ENCODE data around the gene HOPX. TPM values are rescaled to one million over a fixed set of nuclear protein-coding genes. Genes with fewer than 3 reads are reported as not detected.

Gene HOPX
- total and polyA plus RNA-seq, 2 of the 4 experiments (the other 2 are of a cell fraction): 1.3 to 1.7 TPM

DNA sequence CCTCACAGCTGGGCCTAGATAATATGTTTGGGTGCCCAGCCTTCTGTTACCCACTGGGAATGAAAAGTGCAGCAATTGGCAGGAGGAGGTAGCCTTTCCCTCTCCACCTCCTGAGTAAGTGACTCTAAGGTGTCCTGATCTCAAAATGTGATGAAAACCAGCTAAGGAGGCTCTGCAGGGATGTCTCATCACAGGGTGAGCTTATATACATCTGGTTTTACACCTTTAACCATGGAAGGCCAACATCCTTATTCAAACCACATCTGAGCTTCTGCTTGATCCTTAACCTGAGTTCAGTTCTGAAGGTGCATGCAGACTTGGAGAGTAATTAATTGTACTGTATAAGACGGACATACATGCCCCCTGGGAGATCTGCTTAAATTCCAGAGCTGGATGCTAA, 53.7 kb downstream of the HOPX start:
- H3K27ac ChIP-seq (ENCODE audit: insufficient read depth, low read length): no peak overlapping the region
- WGBS, 2 experiments (ENCODE audit: extremely low coverage in 2 of 2, insufficient read length in 1 of 2): no CpG with 5 or more reads among the region's 1 CpG
- TF ChIP-seq POLR2A (IDR thresholded peaks at IDR 0.05; ENCODE audit: low read depth, low read length): no peak
- no peak for TF ChIP-seq RCOR1 (IDR thresholded peaks at IDR 0.05; ENCODE audit: insufficient replicate concordance, low read length)
- no peak for TF ChIP-seq RFX5 (IDR thresholded peaks at IDR 0.05; ENCODE audit: low read depth, low read length)
- TF ChIP-seq, protein P1, sequence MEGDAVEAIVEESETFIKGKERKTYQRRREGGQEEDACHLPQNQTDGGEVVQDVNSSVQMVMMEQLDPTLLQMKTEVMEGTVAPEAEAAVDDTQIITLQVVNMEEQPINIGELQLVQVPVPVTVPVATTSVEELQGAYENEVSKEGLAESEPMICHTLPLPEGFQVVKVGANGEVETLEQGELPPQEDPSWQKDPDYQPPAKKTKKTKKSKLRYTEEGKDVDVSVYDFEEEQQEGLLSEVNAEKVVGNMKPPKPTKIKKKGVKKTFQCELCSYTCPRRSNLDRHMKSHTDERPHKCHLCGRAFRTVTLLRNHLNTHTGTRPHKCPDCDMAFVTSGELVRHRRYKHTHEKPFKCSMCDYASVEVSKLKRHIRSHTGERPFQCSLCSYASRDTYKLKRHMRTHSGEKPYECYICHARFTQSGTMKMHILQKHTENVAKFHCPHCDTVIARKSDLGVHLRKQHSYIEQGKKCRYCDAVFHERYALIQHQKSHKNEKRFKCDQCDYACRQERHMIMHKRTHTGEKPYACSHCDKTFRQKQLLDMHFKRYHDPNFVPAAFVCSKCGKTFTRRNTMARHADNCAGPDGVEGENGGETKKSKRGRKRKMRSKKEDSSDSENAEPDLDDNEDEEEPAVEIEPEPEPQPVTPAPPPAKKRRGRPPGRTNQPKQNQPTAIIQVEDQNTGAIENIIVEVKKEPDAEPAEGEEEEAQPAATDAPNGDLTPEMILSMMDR (conservative IDR thresholded peaks at IDR 0.05; ENCODE audit: low read depth, low read length): no peak
- no peak for TF ChIP-seq CHD1 (IDR thresholded peaks at IDR 0.05; ENCODE audit: low read depth, low read length)
- no peak for TF ChIP-seq BHLHE40 (IDR thresholded peaks at IDR 0.05; ENCODE audit: low read depth, low read length)
- TF ChIP-seq SMC3 (IDR thresholded peaks at IDR 0.05; ENCODE audit: low read depth, low read length): no peak
- no peak for DNase-seq
- no peaks in the 10 kb centered on the region for H3K36me3 ChIP-seq (ENCODE audit: control insufficient read depth, insufficient read depth, low read length)
- POLR2A ChIA-PET (ENCODE audit: unreplicated experiment): no interaction called here
- H3K9me1 ChIP-seq (ENCODE audit: insufficient read depth, low read length): no peaks in the 10 kb centered on the region
- no peak overlapping the region for H2AK9ac ChIP-seq (replicated peaks; ENCODE audit: low read depth, low read length, poor library complexity)
- H3K4me1 ChIP-seq (ENCODE audit: control insufficient read depth, insufficient read depth, low read length): no peaks in the 10 kb centered on the region
- H3K9ac ChIP-seq (ENCODE audit: low read depth, low read length): no peak overlapping the region
- no peak overlapping the region for H3K18ac ChIP-seq (ENCODE audit: low read depth, low read length)
- H3K23ac ChIP-seq (ENCODE audit: low read depth, low read length): no peak overlapping the region; the same call in 1 of the 2 replicates
- H3K14ac ChIP-seq (replicated peaks; ENCODE audit: low read depth, low read length): no peak overlapping the region; the same call in 1 of the 2 replicates
- no TSS peak for BruUV-seq (replicated peaks)
- no peaks in the 10 kb centered on the region for H3K27me3 ChIP-seq (ENCODE audit: control insufficient read depth, insufficient read depth, low read length)
- no peaks in the 10 kb centered on the region for H3K79me1 ChIP-seq (ENCODE audit: low read depth in 1 of 2, low read length in 2 of 2)
- no peak overlapping the region for H3K56ac ChIP-seq (ENCODE audit: extremely low read depth, insufficient read depth, low read length)
- no peak overlapping the region for H2AK5ac ChIP-seq (ENCODE audit: low read depth, low read length)
- H3K9me3 ChIP-seq (ENCODE audit: control insufficient read depth, insufficient read depth, low read length): peaks cover 6% of the 10 kb centered on the region
- dilution Hi-C loops (cut with HindIII; ENCODE audit: low sequenced_read_pairs, unreplicated experiment): no loop called here
- no peak overlapping the region for H2BK5ac ChIP-seq (ENCODE audit: low read depth, low read length, poor library complexity, severe bottlenecking)
- ATAC-seq (ENCODE audit: low read depth): no peak
- no peak overlapping the region for H3K4me2 ChIP-seq (ENCODE audit: low read depth, low read length)
- H2AFZ ChIP-seq (replicated peaks; ENCODE audit: low read length, poor library complexity): no peak overlapping the region
- intact Hi-C loops (cut with micrococcal nuclease): no loop called here
- in situ Hi-C loops (cut with MboI; ENCODE audit: low sequenced_read_pairs): no loop called here
- no peak overlapping the region for H2BK15ac ChIP-seq (ENCODE audit: low read depth, low read length)
- no peak overlapping the region for H4K8ac ChIP-seq (ENCODE audit: low read depth in 2 of 2, low read length in 2 of 2)
- peak overlapping the region; percentile 12; the same call in 1 of the 2 replicates for H4K91ac ChIP-seq (ENCODE audit: insufficient read depth, low read depth, low read length)
- H2BK120ac ChIP-seq (ENCODE audit: low read depth, low read length): no peak overlapping the region
- H3K4me3 ChIP-seq (ENCODE audit: insufficient read depth, low read depth, low read length): no peak overlapping the region
- H2BK20ac ChIP-seq (ENCODE audit: low read depth, low read length): no peak overlapping the region
- H3K4ac ChIP-seq (ENCODE audit: low read depth, low read length): no peak overlapping the region
- CTCF ChIA-PET: interaction anchor here (0.5 to 1.5 kb wide), 3 partner anchors 9 to 1732 kb away, joined by 3 to 5 read pairs (median 4); no protein-coding TSS in a partner anchor
- H4K5ac ChIP-seq (ENCODE audit: low read depth, low read length): no peak overlapping the region
- no peaks in the 10 kb centered on the region for H4K20me1 ChIP-seq (ENCODE audit: insufficient read depth, low read length)
